ENCODE measurements around the gene SHISA3.

The SHISA3 gene

DNA sequence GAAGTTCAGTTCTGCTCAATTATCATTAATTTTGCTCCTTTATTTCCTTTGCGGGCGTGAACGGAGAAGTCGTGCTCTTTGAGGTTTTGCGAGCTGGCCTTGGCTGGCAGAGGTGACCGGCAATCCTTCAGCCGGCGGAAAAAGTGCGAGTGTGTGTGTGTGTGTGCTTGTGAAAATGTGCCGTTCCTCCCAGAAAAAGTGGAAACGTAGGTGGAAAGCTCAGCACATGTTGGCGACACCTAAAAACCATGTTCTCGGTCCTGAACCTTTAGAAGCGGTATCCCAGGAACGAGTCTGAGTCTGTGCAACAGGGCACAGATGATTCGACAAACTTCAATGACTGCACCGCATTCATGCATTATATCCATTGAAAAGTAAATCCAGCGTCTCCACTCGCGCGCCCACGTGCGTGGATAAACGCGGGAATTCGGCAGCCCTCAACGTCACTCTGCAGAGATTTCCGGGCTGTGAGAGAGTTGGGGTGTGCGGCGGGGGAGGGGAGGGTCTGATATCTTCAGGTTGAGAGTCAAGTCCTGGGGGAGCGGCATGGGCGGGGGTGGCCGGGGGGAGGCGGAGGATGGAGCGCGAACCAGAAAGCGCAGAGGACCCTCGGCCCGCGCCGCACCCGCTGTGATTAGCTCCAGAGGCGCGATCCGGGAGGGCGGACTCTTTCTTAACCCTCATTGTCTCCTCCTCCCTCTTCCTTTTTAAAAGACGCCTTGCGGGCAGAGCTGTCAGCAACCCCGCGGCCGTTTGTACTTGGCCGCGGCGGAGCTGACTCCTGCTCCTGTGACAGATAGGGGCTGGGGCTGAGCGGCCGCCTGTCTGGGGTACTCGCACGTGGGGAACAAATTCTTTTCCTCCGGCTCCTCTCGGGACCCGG, at the start of gene SHISA3:
TSS of gene SHISA3 (plus strand) at position 737 of the 883 bp plus-strand sequence. CDS start 569 bp downstream, outside the sequence.
- TF ChIP-seq, protein P1, sequence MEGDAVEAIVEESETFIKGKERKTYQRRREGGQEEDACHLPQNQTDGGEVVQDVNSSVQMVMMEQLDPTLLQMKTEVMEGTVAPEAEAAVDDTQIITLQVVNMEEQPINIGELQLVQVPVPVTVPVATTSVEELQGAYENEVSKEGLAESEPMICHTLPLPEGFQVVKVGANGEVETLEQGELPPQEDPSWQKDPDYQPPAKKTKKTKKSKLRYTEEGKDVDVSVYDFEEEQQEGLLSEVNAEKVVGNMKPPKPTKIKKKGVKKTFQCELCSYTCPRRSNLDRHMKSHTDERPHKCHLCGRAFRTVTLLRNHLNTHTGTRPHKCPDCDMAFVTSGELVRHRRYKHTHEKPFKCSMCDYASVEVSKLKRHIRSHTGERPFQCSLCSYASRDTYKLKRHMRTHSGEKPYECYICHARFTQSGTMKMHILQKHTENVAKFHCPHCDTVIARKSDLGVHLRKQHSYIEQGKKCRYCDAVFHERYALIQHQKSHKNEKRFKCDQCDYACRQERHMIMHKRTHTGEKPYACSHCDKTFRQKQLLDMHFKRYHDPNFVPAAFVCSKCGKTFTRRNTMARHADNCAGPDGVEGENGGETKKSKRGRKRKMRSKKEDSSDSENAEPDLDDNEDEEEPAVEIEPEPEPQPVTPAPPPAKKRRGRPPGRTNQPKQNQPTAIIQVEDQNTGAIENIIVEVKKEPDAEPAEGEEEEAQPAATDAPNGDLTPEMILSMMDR (IDR thresholded peaks at IDR 0.05; ENCODE audit: insufficient read depth, low read depth, low read length, missing control alignments) = no peak
- peak within 1 kb of the TSS; percentile 72 for H3K4me3 ChIP-seq (ENCODE audit: low read depth, low read length)
- peak; percentile 67 for DNase-seq (ENCODE audit: low read depth)

DNA sequence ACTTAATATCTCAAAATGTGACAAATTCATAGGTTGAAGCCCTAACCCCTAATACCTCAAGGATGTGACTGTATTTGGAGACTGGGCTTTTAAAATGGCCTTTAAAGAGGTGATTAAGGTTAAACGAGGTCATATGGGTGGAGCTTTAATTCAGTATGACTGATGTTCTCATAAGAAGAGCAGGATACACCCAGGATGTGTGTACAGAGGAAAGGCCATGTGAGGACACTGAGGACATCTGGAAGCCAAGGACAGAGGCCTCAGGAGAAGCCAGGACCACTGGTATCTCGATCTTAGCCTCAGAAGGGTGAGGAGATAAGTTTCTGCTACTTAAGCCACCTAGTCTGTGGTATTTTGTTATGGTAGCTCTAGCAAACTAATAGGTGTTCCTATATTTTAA, 49.0 kb upstream of the SHISA3 start:
- no peak overlapping the region for H3K4me3 ChIP-seq (ENCODE audit: low read depth, low read length)
- DNase-seq (ENCODE audit: low read depth) = no peak
- TF ChIP-seq, protein P1 (IDR thresholded peaks at IDR 0.05; ENCODE audit: insufficient read depth, low read depth, low read length, missing control alignments) = no peak

DNA sequence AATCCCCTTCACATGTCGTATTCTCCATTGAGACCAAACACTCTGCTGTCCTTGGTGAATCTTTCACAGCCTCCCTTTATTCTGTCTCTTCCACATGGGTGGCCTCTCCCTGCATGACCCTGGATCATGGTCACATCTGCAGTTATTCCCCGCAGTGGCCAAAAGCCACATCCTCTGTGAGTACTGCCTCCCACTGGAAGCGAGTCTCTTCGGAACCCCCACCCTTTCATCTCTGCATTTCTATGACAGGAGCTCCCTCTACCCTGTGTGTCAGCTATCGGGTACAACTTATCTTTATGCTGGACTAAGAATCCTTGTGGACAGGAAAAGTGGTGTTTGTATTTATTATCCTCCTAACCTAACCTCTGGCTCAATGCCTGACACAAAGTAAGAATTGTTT, 48.6 kb upstream of the SHISA3 start:
- TF ChIP-seq, protein P1 (IDR thresholded peaks at IDR 0.05; ENCODE audit: insufficient read depth, low read depth, low read length, missing control alignments) = no peak
- no peak overlapping the region for H3K4me3 ChIP-seq (ENCODE audit: low read depth, low read length)
- no peak for DNase-seq (ENCODE audit: low read depth)

DNA sequence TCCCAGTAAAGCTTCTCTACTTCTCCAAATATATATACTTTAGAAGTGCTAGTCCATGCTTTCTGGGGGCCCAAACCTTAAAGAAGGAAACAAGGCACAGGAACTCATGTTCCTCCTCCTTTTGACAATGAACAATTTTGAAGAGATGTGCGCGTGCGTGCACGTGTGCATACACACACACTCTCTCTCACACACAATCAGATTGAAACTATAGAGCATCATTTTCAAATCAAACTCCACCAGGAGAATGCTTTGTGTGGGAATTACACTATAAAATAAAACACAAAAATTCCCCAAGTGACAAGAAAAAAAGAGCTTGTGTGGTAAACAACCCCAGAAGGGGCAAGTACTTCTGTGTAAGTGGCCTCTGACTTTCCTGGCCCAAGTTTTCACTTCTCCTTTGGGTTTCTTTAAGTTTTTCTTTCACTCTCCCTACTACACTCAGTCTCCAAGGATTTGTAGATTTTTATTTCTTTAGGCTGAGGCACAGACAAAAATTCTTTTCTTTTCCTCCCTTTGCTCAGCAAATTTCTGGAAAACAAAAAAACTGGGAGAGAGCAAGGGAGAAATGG, 46.6 kb upstream of the SHISA3 start:
- H3K4me3 ChIP-seq (ENCODE audit: low read depth, low read length) = no peak overlapping the region
- DNase-seq (ENCODE audit: low read depth) = peak; percentile 42
- TF ChIP-seq, protein P1 (IDR thresholded peaks at IDR 0.05; ENCODE audit: insufficient read depth, low read depth, low read length, missing control alignments) = no peak

DNA sequence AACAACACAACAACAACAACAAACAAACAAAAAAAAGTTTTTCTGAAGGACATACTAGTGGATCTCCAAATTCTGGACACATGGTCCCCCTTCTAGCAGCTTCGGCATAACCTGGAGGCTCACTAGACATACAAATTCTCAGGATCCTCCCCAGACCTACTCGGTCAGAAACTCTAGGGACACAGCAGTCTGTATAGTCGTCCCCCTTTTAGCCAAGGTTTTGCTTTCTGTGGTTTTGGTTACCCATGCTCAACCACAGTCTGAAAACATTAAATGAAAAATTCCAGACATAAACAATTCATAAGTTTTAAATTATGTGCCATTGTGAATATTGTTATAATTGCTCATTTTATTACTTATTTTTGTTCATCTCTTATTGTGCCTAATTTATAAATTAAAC, 45.2 kb upstream of the SHISA3 start:
- no peak for DNase-seq (ENCODE audit: low read depth)
- TF ChIP-seq, protein P1 (IDR thresholded peaks at IDR 0.05; ENCODE audit: insufficient read depth, low read depth, low read length, missing control alignments) = no peak

DNA sequence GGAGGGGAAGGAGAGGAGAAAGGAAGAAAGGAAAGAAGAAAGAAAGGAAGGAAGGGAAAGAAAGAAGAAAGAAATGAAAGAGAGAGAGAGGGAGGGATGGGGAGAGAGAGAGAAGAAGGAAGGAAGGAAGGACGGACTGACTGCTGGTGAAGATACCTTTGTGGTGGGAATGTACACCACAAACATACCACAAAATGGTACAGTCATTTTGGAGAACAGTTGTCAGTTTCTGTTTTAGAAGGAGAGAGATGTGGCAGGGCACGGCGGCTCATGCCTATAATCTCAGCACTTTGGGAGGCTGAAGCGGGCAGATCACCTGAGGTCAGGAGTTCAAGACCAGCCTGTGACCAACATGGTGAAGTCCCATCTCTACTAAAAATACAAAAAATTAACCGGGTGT, 40.0 kb upstream of the SHISA3 start:
- no peak overlapping the region for H3K4me3 ChIP-seq (ENCODE audit: low read depth, low read length)
- TF ChIP-seq, protein P1 (IDR thresholded peaks at IDR 0.05; ENCODE audit: insufficient read depth, low read depth, low read length, missing control alignments) = no peak
- peak; percentile 57 for DNase-seq (ENCODE audit: low read depth)

More for the DNA sequence above, 45.2 kb upstream of the SHISA3 start:
- no peak overlapping the region for H3K4me3 ChIP-seq (ENCODE audit: low read depth, low read length)

Measured in GM12865 (cell line).